ENCODE data around the gene FAM185A.

FAM185A gene

GRCh38 chr7:102830197-102830596 lies 81.4 kb downstream of the FAM185A start:
- TF ChIP-seq GATA3 (IDR thresholded peaks at IDR 0.05; ENCODE audit: low read depth, low read length): no peak
- no peak for TF ChIP-seq GATA2 (IDR thresholded peaks at IDR 0.05; ENCODE audit: low read depth, low read length)

GRCh38 chr7:102832674-102833073 lies 83.9 kb downstream of the FAM185A start:
- no peak for TF ChIP-seq GATA2 (IDR thresholded peaks at IDR 0.05; ENCODE audit: low read depth, low read length)
- no peak for TF ChIP-seq GATA3 (IDR thresholded peaks at IDR 0.05; ENCODE audit: low read depth, low read length)

DNA sequence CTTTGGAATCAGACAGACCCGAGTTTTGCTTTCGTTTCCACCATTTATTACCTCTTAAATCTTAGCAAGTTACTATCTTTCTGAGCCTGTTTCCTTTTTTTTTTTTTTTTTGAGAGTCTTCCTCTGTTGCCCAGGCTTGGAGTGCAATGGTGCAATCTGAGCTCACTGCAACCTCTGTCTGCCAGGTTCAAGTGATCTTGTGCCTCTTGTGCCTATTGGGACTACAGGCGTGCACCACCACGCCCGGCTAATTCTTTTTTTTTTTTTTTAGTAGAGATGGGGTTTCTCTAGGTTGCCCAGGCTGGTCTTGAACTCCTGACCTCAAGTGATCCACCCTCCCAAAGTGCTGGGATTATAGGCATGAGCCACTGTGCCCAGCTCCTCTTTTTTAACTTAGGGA lies 84.5 kb downstream of the FAM185A start:
- TF ChIP-seq GATA3 (IDR thresholded peaks at IDR 0.05; ENCODE audit: low read depth, low read length) (no peak), GATA2 (IDR thresholded peaks at IDR 0.05; ENCODE audit: low read depth, low read length) (no peak)

DNA sequence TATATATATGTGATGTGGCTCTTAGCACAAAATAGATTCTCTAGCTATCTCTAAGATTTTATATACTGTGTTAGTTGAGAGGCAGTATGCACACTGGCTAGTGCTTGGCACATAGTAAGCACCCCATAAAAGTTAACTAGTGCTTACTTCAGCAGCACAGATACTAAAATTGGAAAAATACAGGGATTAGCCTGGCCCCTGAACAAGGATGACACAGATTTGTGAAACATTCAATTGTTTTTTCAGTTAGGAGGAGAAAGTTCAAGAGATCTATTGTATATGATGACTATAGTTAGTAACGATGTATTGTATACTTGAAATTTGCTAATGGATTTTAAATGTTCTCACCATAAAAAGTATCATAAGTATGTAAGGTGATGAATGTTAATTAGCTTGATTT lies 85.7 kb downstream of the FAM185A start:
- TF ChIP-seq GATA3 (IDR thresholded peaks at IDR 0.05; ENCODE audit: low read depth, low read length) (no peak), GATA2 (IDR thresholded peaks at IDR 0.05; ENCODE audit: low read depth, low read length) (no peak)

DNA sequence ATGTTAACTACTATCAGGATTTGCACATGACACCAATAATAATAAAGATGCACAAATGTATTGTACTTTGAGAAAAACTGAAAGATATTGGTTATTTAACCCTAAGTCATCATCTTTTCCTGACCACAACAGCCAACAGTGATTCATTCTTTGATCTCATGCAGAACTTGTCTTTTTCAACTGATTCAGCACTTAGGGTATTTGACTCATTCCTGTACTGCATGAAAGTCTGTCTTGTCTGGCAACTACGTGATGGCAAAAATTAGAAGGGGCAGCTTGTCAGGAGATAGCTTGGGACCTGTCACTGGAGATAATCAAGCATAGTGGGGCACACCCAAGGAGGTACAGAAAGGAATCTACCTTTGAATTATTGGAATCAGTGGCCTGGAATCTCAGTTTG lies 86.2 kb downstream of the FAM185A start:
- TF ChIP-seq GATA3 (IDR thresholded peaks at IDR 0.05; ENCODE audit: low read depth, low read length) (no peak), GATA2 (IDR thresholded peaks at IDR 0.05; ENCODE audit: low read depth, low read length) (no peak)

DNA sequence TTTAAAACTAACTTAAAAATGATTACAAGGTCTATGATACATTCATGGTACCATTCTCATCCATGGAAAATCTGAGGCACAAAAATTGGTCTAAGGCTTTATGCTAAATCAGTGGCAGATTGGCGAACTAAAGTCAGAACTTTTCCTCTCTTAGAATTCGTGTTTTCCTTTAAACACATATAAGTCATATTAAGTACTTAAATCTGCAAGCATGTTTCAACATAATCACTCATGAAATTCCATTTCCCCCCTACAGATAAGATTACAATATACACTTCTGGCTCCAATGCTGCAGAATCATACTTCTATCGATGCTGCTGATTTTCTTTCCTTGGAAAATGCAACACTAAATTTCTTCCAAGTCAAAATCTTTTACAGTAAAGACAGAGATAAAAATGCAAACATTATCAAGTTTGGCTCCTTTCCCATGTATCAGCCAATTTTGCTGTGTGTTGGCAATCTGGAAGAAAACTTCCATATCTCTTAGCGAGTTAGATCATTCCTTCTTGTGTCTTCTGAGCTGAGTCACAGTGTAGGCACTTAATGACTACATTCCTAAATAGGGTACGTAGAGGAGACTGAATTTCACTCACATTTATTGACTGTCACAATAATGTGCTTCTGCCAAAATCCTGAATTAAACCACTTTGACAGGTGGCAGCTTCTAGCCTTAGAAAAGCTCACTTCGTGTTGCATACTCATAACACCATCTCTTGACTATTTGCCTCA lies 87.6 kb downstream of the FAM185A start:
- TF ChIP-seq GATA2 (IDR thresholded peaks at IDR 0.05; ENCODE audit: low read depth, low read length) (no peak), GATA3 (IDR thresholded peaks at IDR 0.05; ENCODE audit: low read depth, low read length) (no peak)

GRCh38 chr7:102836977-102837376 lies 88.2 kb downstream of the FAM185A start:
- no peak for TF ChIP-seq GATA2 (IDR thresholded peaks at IDR 0.05; ENCODE audit: low read depth, low read length)
- no peak for TF ChIP-seq GATA3 (IDR thresholded peaks at IDR 0.05; ENCODE audit: low read depth, low read length)

GRCh38 chr7:102837802-102838201 lies 89.0 kb downstream of the FAM185A start:
- TF ChIP-seq GATA2 (IDR thresholded peaks at IDR 0.05; ENCODE audit: low read depth, low read length) (no peak), GATA3 (IDR thresholded peaks at IDR 0.05; ENCODE audit: low read depth, low read length) (no peak)

- TF ChIP-seq GATA2 (IDR thresholded peaks at IDR 0.05; ENCODE audit: low read depth, low read length): no peak
- TF ChIP-seq GATA3 (IDR thresholded peaks at IDR 0.05; ENCODE audit: low read depth, low read length): no peak
Measured at GRCh38 chr7:102840404-102840803, 91.6 kb downstream of the FAM185A start.

- no peak for TF ChIP-seq GATA2 (IDR thresholded peaks at IDR 0.05; ENCODE audit: low read depth, low read length)
- no peak for TF ChIP-seq GATA3 (IDR thresholded peaks at IDR 0.05; ENCODE audit: low read depth, low read length)
Measured at GRCh38 chr7:102841290-102841689, 92.5 kb downstream of the FAM185A start.

- TF ChIP-seq GATA3 (IDR thresholded peaks at IDR 0.05; ENCODE audit: low read depth, low read length) (no peak), GATA2 (IDR thresholded peaks at IDR 0.05; ENCODE audit: low read depth, low read length) (no peak)
Measured at GRCh38 chr7:102842284-102842683, 93.5 kb downstream of the FAM185A start.

DNA sequence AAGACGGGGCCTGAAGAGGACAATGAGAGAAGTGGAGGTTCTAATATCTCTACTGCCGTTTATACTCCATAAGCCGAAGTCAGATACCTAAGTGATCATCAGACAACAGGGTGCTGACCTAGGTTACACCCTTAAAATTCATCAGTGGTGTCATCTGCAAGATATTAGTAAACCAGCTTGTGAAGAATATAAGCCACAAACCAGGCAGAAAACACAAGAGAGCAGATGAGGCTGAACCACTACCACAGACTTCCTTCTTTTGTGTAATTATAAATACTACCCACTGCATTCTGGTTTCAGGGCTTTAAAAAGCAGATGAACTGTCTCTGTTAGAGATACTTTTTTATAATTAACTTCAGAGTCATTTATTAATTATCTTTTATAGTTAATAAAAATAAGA lies 95.1 kb downstream of the FAM185A start:
- no peak for TF ChIP-seq GATA2 (IDR thresholded peaks at IDR 0.05; ENCODE audit: low read depth, low read length)
- TF ChIP-seq GATA3 (IDR thresholded peaks at IDR 0.05; ENCODE audit: low read depth, low read length): no peak

DNA sequence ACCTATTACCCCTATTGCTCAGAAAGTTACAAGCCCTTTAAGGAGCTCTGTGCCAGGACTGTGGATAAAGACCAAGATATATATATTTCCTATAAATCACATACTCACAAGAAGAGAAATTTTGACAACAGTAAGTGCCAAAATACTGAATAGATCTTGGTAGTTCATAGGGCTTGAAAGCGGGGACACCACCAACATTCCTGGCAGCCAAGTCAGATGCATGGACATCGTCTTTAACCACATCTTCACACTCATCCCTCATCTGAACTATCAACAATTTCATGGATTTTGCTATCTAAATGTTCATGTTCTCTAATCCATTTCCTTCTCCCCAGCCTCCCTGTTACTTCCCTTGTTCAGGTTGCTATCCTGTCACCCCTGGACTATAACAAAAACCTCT lies 96.5 kb downstream of the FAM185A start:
- TF ChIP-seq GATA2 (IDR thresholded peaks at IDR 0.05; ENCODE audit: low read depth, low read length) (no peak), GATA3 (IDR thresholded peaks at IDR 0.05; ENCODE audit: low read depth, low read length) (no peak)

DNA sequence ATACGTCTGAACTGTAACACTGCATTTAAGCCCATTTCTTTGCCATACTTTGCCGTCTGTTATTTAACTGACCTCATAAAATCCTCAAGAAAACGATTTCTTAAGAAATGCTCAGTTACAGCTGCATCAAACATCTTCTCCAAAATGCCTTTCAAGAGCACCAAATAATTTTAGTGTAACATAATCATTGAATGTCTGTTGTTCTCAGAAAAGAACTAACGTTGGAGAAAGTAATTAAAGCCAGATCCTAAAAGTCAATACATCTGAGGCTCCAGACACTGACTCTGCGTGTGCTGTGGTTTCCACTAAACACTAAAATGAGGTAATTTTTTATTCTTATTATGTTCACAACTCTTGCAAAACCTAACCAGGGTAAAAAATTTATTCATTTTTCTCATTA lies 100.3 kb downstream of the FAM185A start:
- no peak for TF ChIP-seq GATA3 (IDR thresholded peaks at IDR 0.05; ENCODE audit: low read depth, low read length)

DNA sequence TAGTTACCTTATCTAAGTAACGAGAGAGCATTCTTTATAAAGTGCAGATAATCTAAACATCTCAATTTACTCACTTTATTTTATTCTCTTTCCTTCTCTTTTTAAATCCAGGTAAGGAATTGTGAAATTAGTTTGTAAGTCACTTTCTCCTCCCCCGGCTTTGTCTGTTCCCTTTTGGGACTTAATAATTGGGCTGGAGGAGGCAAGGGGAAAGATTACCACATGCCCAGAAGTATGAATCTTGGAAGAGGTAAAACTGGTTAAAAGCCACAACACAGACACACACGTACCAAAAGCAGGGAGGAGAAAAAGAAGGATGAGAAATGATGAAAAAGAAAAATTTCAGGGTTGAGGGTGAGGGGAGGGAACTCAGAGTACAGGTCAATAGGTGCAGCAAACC lies 100.7 kb downstream of the FAM185A start:
- TF ChIP-seq GATA2 (IDR thresholded peaks at IDR 0.05; ENCODE audit: low read depth, low read length) (no peak), GATA3 (IDR thresholded peaks at IDR 0.05; ENCODE audit: low read depth, low read length) (no peak)

DNA sequence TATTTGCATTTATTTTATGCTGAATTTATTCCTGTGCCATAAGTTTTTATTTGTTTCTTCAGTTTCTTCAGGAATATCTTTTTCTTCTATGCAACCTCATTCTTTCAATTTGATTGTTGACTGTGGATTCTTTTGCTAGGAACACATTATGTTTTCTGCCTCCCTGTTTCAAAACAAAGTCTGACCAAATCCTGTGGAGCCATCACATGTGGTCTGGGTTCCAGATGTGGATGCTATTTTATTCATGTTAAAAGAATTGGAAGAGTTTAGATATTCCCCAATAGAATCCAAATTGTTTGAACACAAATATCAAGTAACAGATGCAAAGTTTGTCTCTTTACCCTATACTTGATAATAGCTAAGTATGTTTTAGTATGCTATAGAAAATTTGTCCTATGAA lies 107.2 kb downstream of the FAM185A start:
- TF ChIP-seq GATA2 (IDR thresholded peaks at IDR 0.05; ENCODE audit: low read depth, low read length) (no peak), GATA3 (IDR thresholded peaks at IDR 0.05; ENCODE audit: low read depth, low read length) (no peak)
